Fibroblast of lung (primary cell): ENCODE results near the gene PCGF3.

Experiments used
- EZH2 ChIP-seq: IDR thresholded peaks from 2 replicates; pipeline ENCODE4 v1.5.1; 2012; ENCODE audit warnings: low read length, control low read depth, mild to moderate bottlenecking; ENCODE audit errors: missing control alignments
- TF ChIP-seq, protein P1 (sequence below), 2 donors: IDR thresholded peaks in 1 of 2; conservative IDR thresholded peaks in 1 of 2; 1 replicate in 1 of 2; 2 replicates in 1 of 2; pipeline ENCODE4 v1.5.1; 2011 to 2012; ENCODE audit warnings: low read length in 2 of 2, control low read depth in 1 of 2, inconsistent platforms in 1 of 2, low read depth in 1 of 2, mild to moderate bottlenecking in 1 of 2

DNA sequence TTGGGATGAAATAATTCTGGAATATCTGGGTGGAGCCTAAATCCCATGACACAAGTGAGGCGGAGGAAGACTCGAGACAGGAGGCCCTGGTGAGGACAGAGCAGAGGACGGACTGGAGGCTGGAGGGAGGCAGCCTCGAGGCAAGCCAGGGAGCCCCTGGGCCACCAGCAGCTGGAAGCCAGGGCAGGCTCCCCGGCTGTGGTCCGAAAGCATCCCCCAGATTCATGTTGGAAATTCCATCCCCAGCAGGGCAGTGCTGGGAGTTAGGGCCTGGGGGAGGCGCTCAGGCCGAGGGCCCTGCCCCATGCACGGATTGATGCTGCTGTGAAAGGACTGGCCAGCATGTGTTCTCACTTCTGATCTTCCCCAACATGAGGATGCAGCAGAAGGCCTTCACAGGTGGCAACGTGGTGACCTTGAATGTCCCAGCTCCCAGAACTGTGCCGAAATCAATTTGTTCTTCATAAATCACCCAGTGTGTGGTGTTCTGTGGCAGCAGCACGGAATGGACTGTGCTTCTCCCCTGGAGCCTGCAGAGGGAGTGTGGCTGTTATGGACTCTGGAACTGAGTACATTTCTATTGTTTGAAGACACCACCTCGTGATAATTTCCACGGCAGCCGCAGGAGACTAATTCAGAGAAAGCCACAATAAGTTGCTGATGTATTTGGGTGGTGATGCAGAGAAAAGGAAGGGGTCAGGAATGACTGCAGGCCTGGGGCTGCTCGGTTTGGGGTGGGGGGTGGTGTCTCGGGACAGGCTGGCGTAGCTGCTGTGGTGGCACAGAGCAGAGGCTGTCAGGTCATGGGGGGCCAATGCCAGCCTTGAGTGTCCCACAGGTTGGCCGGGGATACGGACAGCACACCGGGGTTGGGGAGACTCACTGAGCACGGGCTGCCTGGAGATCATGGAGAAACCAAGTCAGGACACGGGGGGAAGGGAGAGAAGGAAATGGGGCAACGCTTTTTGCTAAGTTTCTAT, 56.9 kb downstream of the PCGF3 start:
- TF ChIP-seq, protein P1, sequence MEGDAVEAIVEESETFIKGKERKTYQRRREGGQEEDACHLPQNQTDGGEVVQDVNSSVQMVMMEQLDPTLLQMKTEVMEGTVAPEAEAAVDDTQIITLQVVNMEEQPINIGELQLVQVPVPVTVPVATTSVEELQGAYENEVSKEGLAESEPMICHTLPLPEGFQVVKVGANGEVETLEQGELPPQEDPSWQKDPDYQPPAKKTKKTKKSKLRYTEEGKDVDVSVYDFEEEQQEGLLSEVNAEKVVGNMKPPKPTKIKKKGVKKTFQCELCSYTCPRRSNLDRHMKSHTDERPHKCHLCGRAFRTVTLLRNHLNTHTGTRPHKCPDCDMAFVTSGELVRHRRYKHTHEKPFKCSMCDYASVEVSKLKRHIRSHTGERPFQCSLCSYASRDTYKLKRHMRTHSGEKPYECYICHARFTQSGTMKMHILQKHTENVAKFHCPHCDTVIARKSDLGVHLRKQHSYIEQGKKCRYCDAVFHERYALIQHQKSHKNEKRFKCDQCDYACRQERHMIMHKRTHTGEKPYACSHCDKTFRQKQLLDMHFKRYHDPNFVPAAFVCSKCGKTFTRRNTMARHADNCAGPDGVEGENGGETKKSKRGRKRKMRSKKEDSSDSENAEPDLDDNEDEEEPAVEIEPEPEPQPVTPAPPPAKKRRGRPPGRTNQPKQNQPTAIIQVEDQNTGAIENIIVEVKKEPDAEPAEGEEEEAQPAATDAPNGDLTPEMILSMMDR (conservative IDR thresholded peaks at IDR 0.05 in 1 of 2, IDR thresholded peaks at IDR 0.05 in 1 of 2; ENCODE audit: low read depth in 1 of 2, low read length in 2 of 2), result peak in 1 of 2 donors; percentile 34
- TF ChIP-seq EZH2, result no peak
